Liver (tissue), 3 donors: ENCODE results near the gene RNF151.

Experiments
- EGR1 ChIP-seq, 2 donors: IDR thresholded peaks; 2 replicates each; pipeline ENCODE4 v1.6.1; 2016 to 2018; ENCODE audit warnings: antibody characterized with exemption in 2 of 2, low read depth in 2 of 2
- GABPA ChIP-seq, 2 donors: IDR thresholded peaks in 1 of 2; conservative IDR thresholded peaks in 1 of 2; 2 replicates each; pipeline ENCODE4 v1.6.1; 2016; ENCODE audit warnings: antibody characterized with exemption in 2 of 2, mild to moderate bottlenecking in 1 of 2, moderate library complexity in 1 of 2
- HNF4G ChIP-seq: IDR thresholded peaks from 2 replicates; pipeline ENCODE4 v1.6.1; 2016; ENCODE audit warnings: antibody characterized with exemption
- JUND ChIP-seq, 2 donors: IDR thresholded peaks; 2 replicates each; pipeline ENCODE4 v1.6.1; 2016; ENCODE audit warnings: antibody characterized with exemption in 2 of 2
- MAX ChIP-seq: IDR thresholded peaks from 2 replicates; pipeline ENCODE4 v1.6.1; 2016; ENCODE audit warnings: antibody characterized with exemption
- RAD21 ChIP-seq, 2 donors: IDR thresholded peaks; 2 replicates each; pipeline ENCODE4 v1.6.1; 2016; ENCODE audit warnings: antibody characterized with exemption in 2 of 2, mild to moderate bottlenecking in 2 of 2
- TAF1 ChIP-seq: conservative IDR thresholded peaks from 2 replicates; pipeline ENCODE4 v1.6.1; 2016; ENCODE audit warnings: antibody characterized with exemption, mild to moderate bottlenecking
- ZBTB33 ChIP-seq: IDR thresholded peaks from 2 replicates; pipeline ENCODE4 v1.6.1; 2016; ENCODE audit warnings: antibody characterized with exemption
- TF ChIP-seq, protein P1 (sequence below): fragments of 150-350 bp; IDR thresholded peaks from 2 replicates; pipeline ENCODE4 v1.5.1; 2017; ENCODE audit warnings: improper control_type of control experiment, low read depth, low read length; ENCODE audit not compliant: missing input control
- TF ChIP-seq, protein P2 (sequence below): IDR thresholded peaks from 2 replicates; pipeline ENCODE4 v1.6.1; 2016; ENCODE audit warnings: antibody characterized with exemption, mild to moderate bottlenecking
- donor health status: healthy.
- donor health status: healthy.

- TF ChIP-seq, protein P1, sequence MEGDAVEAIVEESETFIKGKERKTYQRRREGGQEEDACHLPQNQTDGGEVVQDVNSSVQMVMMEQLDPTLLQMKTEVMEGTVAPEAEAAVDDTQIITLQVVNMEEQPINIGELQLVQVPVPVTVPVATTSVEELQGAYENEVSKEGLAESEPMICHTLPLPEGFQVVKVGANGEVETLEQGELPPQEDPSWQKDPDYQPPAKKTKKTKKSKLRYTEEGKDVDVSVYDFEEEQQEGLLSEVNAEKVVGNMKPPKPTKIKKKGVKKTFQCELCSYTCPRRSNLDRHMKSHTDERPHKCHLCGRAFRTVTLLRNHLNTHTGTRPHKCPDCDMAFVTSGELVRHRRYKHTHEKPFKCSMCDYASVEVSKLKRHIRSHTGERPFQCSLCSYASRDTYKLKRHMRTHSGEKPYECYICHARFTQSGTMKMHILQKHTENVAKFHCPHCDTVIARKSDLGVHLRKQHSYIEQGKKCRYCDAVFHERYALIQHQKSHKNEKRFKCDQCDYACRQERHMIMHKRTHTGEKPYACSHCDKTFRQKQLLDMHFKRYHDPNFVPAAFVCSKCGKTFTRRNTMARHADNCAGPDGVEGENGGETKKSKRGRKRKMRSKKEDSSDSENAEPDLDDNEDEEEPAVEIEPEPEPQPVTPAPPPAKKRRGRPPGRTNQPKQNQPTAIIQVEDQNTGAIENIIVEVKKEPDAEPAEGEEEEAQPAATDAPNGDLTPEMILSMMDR = no peak
- no peak for TF ChIP-seq MAX
- no peak for TF ChIP-seq RAD21 (IDR thresholded peaks at IDR 0.05)
- TF ChIP-seq JUND (IDR thresholded peaks at IDR 0.05) = no peak
- TF ChIP-seq TAF1 = no peak
- no peak for TF ChIP-seq ZBTB33
- TF ChIP-seq, protein P2, sequence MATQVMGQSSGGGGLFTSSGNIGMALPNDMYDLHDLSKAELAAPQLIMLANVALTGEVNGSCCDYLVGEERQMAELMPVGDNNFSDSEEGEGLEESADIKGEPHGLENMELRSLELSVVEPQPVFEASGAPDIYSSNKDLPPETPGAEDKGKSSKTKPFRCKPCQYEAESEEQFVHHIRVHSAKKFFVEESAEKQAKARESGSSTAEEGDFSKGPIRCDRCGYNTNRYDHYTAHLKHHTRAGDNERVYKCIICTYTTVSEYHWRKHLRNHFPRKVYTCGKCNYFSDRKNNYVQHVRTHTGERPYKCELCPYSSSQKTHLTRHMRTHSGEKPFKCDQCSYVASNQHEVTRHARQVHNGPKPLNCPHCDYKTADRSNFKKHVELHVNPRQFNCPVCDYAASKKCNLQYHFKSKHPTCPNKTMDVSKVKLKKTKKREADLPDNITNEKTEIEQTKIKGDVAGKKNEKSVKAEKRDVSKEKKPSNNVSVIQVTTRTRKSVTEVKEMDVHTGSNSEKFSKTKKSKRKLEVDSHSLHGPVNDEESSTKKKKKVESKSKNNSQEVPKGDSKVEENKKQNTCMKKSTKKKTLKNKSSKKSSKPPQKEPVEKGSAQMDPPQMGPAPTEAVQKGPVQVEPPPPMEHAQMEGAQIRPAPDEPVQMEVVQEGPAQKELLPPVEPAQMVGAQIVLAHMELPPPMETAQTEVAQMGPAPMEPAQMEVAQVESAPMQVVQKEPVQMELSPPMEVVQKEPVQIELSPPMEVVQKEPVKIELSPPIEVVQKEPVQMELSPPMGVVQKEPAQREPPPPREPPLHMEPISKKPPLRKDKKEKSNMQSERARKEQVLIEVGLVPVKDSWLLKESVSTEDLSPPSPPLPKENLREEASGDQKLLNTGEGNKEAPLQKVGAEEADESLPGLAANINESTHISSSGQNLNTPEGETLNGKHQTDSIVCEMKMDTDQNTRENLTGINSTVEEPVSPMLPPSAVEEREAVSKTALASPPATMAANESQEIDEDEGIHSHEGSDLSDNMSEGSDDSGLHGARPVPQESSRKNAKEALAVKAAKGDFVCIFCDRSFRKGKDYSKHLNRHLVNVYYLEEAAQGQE = no peak
- no peak for TF ChIP-seq EGR1 (IDR thresholded peaks at IDR 0.05; ENCODE audit: low read depth in 2 of 2)
- TF ChIP-seq GABPA (IDR thresholded peaks at IDR 0.05 in 1 of 2, conservative IDR thresholded peaks at IDR 0.05 in 1 of 2) = no peak
- TF ChIP-seq HNF4G = no peak
These were observed 36.7 kb downstream of the RNF151 start for GRCh38 chr16:2003231-2003826.
